ENCODE data around the gene KCNMA1. TPM values are rescaled to one million over a fixed set of nuclear protein-coding genes. Genes with fewer than 3 reads are reported as not detected.

Gene KCNMA1
- total RNA-seq, 1 experiment from 2014 or later = 0.49 TPM

GRCh38 chr10:76918106-76918505 is 719.5 kb downstream of the KCNMA1 start:
- H3K79me2 ChIP-seq (ENCODE audit: insufficient read depth, low read length) = no peaks in the 10 kb centered on the region
- ATAC-seq (no peak), DNase-seq (ENCODE audit: low read depth, low spot score) (no peak)
- no peak overlapping the region for H3K4me2 ChIP-seq (ENCODE audit: low read length)
- RAD21 ChIA-PET (ENCODE audit: low non-redundant PET in 1 of 2, low total read pairs in 2 of 2, uncharacterized antibody in 2 of 2, unreplicated experiment in 2 of 2) = no interaction called here
- BruUV-seq (replicated peaks) = no TSS peak
- H3K27ac ChIP-seq (ENCODE audit: low read depth, low read length) = no peak overlapping the region
- no peak overlapping the region for H2AFZ ChIP-seq (ENCODE audit: low read depth, low read length, poor library complexity, severe bottlenecking)
- H3K9me3 ChIP-seq (ENCODE audit: control insufficient read depth in 1 of 2, insufficient read depth in 1 of 2, low read depth in 1 of 2, low read length in 2 of 2) = no peaks in the 10 kb centered on the region
- H3K9me2 ChIP-seq (ENCODE audit: insufficient read depth) = no peaks in the 10 kb centered on the region
- POLR2A ChIA-PET = no interaction called here
- H4K20me1 ChIP-seq (ENCODE audit: insufficient read depth) = no peaks in the 10 kb centered on the region
- no peaks in the 10 kb centered on the region for H3K4me1 ChIP-seq (ENCODE audit: control insufficient read depth in 1 of 2, insufficient read depth in 2 of 2, low read length in 2 of 2)
- H3K4me3 ChIP-seq (replicated peaks in 1 of 2; ENCODE audit: low read depth in 1 of 2, low read length in 2 of 2) = no peak overlapping the region
- CTCF ChIA-PET = no interaction called here
- no peaks in the 10 kb centered on the region for H3K36me3 ChIP-seq (ENCODE audit: control insufficient read depth in 1 of 2, insufficient read depth in 2 of 2, low read length in 2 of 2)
- H3K9ac ChIP-seq (ENCODE audit: low read length) = no peak overlapping the region
- peaks cover 24% of the 10 kb centered on the region for H3K27me3 ChIP-seq (ENCODE audit: insufficient read depth, low read length)
- no peak for TF ChIP-seq EGR1 (IDR thresholded peaks at IDR 0.05; ENCODE audit: low read depth)
- TF ChIP-seq EZH2phosphoT487 (IDR thresholded peaks at IDR 0.05; ENCODE audit: borderline replicate concordance) = no peak
- TF ChIP-seq REST (IDR thresholded peaks at IDR 0.05; ENCODE audit: low read depth) = no peak
- TF ChIP-seq CBX3 (IDR thresholded peaks at IDR 0.05; ENCODE audit: low read depth) = no peak
- TF ChIP-seq JUND (IDR thresholded peaks at IDR 0.05) = no peak
- TF ChIP-seq EZH2 (IDR thresholded peaks at IDR 0.05) = no peak
- no peak for TF ChIP-seq SP1 (IDR thresholded peaks at IDR 0.05; ENCODE audit: low read depth)
- no peak for TF ChIP-seq ATF3 (IDR thresholded peaks at IDR 0.05)
- TF ChIP-seq MAX (IDR thresholded peaks at IDR 0.05) = no peak
- no peak for TF ChIP-seq ELF1 (IDR thresholded peaks at IDR 0.05; ENCODE audit: borderline replicate concordance, low read depth)
- no peak for TF ChIP-seq ZBTB33 (IDR thresholded peaks at IDR 0.05; ENCODE audit: extremely low read depth, insufficient replicate concordance, low read length)
- TF ChIP-seq TCF7L2 (IDR thresholded peaks at IDR 0.05; ENCODE audit: borderline replicate concordance, extremely low read depth, insufficient read depth, insufficient read length) = no peak
- no peak for TF ChIP-seq FOSL1 (IDR thresholded peaks at IDR 0.05; ENCODE audit: low read depth)
- TF ChIP-seq SIN3A (IDR thresholded peaks at IDR 0.05; ENCODE audit: low read depth) = no peak
- intact Hi-C loops (cut with micrococcal nuclease) = no loop called here

Data from HCT116 (cell line).